Sigmoid colon (tissue), 4 donors: ENCODE results near the gene ECE2.

Experiments
- EP300 ChIP-seq, 4 donors: sonication (generic); formaldehyde crosslinking; IDR thresholded peaks; one replicate each; pipeline ENCODE4 v1.6.1; 2017; ENCODE audit warnings: antibody characterized with exemption in 4 of 4
- POLR2A ChIP-seq, 2 donors: fragments of 450-650 bp; IDR thresholded peaks; one replicate each; pipeline ENCODE4 v1.6.1; 2016; ENCODE audit warnings: antibody characterized with exemption in 2 of 2, mild to moderate bottlenecking in 2 of 2, moderate library complexity in 2 of 2
- POLR2AphosphoS5 ChIP-seq, 4 donors: sonication (generic); formaldehyde crosslinking; IDR thresholded peaks; one replicate each; pipeline ENCODE4 v1.6.1; 2017; ENCODE audit warnings: antibody characterized with exemption in 4 of 4
- TF ChIP-seq, protein P1 (sequence below), 4 experiments: fragments of 450-650 bp in 3 of 4; fragments of 200-600 bp in 1 of 4; IDR thresholded peaks; one replicate each; pipeline ENCODE4 v1.5.1; 2016 to 2019; ENCODE audit warnings: antibody characterized with exemption in 4 of 4, mild to moderate bottlenecking in 3 of 4, moderate library complexity in 2 of 4

DNA sequence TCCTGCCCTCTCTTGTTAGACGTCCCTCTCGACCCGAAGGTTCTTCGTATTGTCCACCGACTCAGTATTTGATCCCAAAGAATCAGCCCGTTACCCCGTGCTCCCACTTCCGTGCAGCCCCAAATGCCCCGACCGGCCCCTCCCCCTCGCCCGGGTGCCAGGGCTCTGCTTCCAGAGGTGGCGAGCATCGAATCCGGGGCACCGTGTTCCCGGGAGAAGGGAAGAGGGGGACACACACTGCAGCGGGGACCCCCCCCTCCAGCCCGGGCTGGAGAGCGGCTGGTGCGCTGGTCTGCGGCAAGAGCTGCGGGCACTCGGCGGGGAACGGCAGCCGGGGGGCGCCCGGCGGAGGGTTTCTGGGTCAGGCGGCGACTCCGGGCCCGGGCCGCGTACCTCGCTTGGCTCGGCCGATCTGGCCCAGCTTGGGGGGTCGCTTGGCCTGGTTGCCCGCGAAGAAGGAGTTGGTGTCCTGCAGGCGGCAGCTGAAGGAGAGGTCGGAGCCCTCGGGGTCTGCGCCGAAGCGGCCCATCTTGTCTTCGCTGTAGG lies 15.0 kb upstream of the ECE2 start:
- TF ChIP-seq POLR2AphosphoS5 (IDR thresholded peaks at IDR 0.05) (no peak), POLR2A (IDR thresholded peaks at IDR 0.05) (no peak), EP300 (IDR thresholded peaks at IDR 0.05) (no peak)
- TF ChIP-seq, protein P1, sequence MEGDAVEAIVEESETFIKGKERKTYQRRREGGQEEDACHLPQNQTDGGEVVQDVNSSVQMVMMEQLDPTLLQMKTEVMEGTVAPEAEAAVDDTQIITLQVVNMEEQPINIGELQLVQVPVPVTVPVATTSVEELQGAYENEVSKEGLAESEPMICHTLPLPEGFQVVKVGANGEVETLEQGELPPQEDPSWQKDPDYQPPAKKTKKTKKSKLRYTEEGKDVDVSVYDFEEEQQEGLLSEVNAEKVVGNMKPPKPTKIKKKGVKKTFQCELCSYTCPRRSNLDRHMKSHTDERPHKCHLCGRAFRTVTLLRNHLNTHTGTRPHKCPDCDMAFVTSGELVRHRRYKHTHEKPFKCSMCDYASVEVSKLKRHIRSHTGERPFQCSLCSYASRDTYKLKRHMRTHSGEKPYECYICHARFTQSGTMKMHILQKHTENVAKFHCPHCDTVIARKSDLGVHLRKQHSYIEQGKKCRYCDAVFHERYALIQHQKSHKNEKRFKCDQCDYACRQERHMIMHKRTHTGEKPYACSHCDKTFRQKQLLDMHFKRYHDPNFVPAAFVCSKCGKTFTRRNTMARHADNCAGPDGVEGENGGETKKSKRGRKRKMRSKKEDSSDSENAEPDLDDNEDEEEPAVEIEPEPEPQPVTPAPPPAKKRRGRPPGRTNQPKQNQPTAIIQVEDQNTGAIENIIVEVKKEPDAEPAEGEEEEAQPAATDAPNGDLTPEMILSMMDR (IDR thresholded peaks at IDR 0.05): no peak
